ENCODE measurements around the gene SPTB. TPM values are rescaled to one million over a fixed set of nuclear protein-coding genes. Genes with fewer than 3 reads are reported as not detected.

SPTB gene
- total RNA-seq, 4 donors from 2014 or later = 0.17 to 7.5 (median 1.1) TPM

GRCh38 chr14:64715628-64716412, 163.9 kb downstream of the SPTB start:
- no peak for TF ChIP-seq CTCF (IDR thresholded peaks at IDR 0.05; ENCODE audit: low read depth)

DNA sequence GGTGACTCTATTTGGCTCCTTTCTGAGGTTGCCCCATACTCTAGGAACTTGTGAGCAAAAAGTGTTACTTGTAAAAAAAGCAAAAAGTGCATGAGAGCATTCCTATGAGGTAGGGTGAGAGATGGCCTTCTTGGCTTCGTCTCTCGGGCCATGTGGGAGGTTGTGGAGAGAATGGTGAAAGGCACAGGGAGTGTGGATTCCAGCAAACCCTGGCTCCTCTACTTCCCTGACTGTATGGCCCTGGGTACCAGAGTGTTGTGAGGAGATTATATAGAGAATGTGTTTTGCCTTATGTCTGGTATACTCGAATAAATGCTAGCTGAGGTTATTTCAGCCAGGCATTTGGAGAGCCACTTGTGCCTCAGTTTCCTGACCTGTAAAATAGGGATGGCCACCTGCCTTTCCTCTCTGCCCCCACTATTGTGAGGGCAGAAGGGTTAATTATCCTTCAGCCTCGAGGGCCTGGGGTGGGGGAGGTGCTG, 164.5 kb downstream of the SPTB start:
- no peak for TF ChIP-seq CTCF (IDR thresholded peaks at IDR 0.05; ENCODE audit: low read depth)

GRCh38 chr14:64714432-64715025, 165.2 kb downstream of the SPTB start:
- TF ChIP-seq CTCF (IDR thresholded peaks at IDR 0.05; ENCODE audit: low read depth) = no peak

GRCh38 chr14:64713677-64714076, 166.0 kb downstream of the SPTB start:
- TF ChIP-seq CTCF (IDR thresholded peaks at IDR 0.05; ENCODE audit: low read depth) = no peak

GRCh38 chr14:64711039-64711438, 168.7 kb downstream of the SPTB start:
- TF ChIP-seq CTCF (IDR thresholded peaks at IDR 0.05; ENCODE audit: low read depth) = no peak

DNA sequence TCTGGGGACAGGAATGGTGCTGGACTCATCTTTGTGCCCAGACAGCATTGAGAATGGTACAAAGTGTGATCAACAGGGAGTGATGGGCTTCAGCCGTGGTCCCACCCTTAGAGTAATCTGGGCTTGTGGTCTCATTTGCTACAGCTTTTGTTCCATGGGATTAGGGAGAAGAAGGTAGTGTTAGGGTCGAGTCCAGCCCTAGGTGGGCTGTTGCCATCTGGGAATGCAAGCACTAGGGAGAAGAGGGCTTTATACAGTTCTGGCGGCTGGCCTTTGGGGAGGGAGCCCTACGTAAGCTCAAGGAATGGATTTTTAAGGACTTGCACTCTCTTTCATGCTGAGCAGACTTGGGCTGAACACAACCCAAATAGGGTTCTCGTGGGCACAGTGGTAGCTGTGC, 170.6 kb downstream of the SPTB start:
- TF ChIP-seq CTCF (IDR thresholded peaks at IDR 0.05; ENCODE audit: low read depth) = no peak

- no peak for TF ChIP-seq CTCF (IDR thresholded peaks at IDR 0.05; ENCODE audit: low read depth)
These were observed 171.3 kb downstream of the SPTB start for GRCh38 chr14:64708148-64709004.

Measured in subcutaneous adipose tissue (tissue), 4 donors.